ENCODE data around the gene BBS7.

DNA sequence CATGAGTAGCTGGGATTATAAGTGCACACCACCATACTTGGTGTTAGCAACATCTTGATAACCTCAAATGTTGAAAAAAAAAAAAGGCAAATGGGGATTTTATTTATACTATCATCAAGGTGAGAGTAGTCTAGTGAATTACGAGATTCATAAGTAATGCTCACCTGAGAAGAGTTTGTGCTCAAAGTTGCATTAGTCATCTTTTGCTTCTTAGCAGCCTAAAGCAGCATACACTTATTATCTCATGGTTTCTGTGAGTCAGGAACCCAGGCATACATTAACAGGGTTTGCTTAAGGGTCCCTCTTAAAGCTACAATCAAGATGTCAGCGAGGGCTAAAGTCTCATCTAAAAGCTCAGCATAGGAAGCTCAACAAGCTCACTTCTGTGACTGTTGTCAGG, 77.3 kb downstream of the BBS7 start:
- TF ChIP-seq ONECUT2 (CRISPR knock-in tag; IDR thresholded peaks at IDR 0.05), result no peak
- TF ChIP-seq, protein P1, sequence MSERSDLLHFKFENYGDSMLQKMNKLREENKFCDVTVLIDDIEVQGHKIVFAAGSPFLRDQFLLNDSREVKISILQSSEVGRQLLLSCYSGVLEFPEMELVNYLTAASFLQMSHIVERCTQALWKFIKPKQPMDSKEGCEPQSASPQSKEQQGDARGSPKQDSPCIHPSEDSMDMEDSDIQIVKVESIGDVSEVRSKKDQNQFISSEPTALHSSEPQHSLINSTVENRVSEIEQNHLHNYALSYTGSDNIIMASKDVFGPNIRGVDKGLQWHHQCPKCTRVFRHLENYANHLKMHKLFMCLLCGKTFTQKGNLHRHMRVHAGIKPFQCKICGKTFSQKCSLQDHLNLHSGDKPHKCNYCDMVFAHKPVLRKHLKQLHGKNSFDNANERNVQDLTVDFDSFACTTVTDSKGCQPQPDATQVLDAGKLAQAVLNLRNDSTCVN (CRISPR knock-in tag; IDR thresholded peaks at IDR 0.05; ENCODE audit: borderline replicate concordance), result no peak
- no peak for TF ChIP-seq MIER3 (CRISPR knock-in tag; IDR thresholded peaks at IDR 0.05; ENCODE audit: borderline replicate concordance)
- no peak for TF ChIP-seq CTCF (CRISPR knock-in tag; IDR thresholded peaks at IDR 0.05)
- TF ChIP-seq, protein P2, sequence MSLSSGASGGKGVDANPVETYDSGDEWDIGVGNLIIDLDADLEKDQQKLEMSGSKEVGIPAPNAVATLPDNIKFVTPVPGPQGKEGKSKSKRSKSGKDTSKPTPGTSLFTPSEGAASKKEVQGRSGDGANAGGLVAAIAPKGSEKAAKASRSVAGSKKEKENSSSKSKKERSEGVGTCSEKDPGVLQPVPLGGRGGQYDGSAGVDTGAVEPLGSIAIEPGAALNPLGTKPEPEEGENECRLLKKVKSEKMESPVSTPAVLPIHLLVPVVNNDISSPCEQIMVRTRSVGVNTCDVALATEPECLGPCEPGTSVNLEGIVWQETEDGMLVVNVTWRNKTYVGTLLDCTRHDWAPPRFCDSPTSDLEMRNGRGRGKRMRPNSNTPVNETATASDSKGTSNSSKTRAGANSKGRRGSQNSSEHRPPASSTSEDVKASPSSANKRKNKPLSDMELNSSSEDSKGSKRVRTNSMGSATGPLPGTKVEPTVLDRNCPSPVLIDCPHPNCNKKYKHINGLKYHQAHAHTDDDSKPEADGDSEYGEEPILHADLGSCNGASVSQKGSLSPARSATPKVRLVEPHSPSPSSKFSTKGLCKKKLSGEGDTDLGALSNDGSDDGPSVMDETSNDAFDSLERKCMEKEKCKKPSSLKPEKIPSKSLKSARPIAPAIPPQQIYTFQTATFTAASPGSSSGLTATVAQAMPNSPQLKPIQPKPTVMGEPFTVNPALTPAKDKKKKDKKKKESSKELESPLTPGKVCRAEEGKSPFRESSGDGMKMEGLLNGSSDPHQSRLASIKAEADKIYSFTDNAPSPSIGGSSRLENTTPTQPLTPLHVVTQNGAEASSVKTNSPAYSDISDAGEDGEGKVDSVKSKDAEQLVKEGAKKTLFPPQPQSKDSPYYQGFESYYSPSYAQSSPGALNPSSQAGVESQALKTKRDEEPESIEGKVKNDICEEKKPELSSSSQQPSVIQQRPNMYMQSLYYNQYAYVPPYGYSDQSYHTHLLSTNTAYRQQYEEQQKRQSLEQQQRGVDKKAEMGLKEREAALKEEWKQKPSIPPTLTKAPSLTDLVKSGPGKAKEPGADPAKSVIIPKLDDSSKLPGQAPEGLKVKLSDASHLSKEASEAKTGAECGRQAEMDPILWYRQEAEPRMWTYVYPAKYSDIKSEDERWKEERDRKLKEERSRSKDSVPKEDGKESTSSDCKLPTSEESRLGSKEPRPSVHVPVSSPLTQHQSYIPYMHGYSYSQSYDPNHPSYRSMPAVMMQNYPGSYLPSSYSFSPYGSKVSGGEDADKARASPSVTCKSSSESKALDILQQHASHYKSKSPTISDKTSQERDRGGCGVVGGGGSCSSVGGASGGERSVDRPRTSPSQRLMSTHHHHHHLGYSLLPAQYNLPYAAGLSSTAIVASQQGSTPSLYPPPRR (CRISPR knock-in tag; IDR thresholded peaks at IDR 0.05; ENCODE audit: borderline replicate concordance), result no peak
- no peak for TF ChIP-seq ZBTB43 (CRISPR knock-in tag; conservative IDR thresholded peaks at IDR 0.05)
- no peak for TF ChIP-seq ETV6 (CRISPR knock-in tag; conservative IDR thresholded peaks at IDR 0.05)
- TF ChIP-seq ZNF33A (CRISPR knock-in tag; IDR thresholded peaks at IDR 0.05; ENCODE audit: borderline replicate concordance), result no peak

Measured in HepG2 (cell line).